GM21515 (cell line): ENCODE data around the gene NAA40.

ENCODE experiments used
- ATAC-seq: cut with Tn5 transposase; IDR thresholded peaks from one replicate; pipeline ENCODE4 v1.9.1; 2021; ENCODE audit not compliant: unreplicated experiment

NAA40 gene

DNA sequence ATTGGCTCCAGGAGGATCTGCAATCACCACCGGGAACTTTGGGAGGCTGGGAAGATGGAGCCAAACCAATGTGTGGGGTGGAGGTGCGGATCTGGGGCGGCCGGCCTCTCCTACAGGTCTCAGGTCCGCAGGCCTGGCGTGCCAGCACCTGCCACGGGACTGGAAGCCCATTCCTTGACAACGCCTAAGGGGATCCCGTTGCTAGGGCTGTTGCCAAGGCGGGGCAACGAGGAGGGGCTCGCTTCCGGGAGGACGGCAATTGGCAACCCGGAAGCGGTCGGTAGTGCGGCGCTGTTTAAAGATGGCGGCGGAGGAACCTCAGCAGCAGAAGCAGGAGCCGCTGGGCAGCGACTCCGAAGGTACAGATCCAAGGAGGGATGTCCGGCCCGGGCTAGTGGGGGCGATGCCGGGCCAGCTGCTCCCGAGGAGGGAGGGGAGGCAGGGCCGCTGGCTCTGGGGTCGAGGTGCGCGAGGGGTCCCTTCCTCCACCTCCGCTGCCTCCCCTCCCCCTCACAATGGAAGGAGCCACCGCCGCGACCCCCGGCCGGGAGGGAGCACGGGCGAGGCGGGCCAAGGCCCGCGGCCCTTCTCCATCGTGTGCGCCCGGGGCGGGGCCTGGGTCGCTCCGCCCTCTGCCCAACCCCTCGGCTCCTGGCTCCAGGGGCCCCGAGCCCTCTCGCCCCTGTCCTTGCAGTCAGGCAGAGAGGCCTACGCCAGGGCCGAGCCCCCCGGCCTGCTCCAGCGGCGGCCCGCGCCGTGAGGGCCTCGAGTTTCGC, 47.5 kb downstream of the NAA40 start, which contains the start of gene OTUB1:
TSS of gene OTUB1 (plus strand) at position 283 of the 776 bp plus-strand sequence. CDS start at position 302, 19 bp downstream.
- peak; percentile 86 for ATAC-seq

DNA sequence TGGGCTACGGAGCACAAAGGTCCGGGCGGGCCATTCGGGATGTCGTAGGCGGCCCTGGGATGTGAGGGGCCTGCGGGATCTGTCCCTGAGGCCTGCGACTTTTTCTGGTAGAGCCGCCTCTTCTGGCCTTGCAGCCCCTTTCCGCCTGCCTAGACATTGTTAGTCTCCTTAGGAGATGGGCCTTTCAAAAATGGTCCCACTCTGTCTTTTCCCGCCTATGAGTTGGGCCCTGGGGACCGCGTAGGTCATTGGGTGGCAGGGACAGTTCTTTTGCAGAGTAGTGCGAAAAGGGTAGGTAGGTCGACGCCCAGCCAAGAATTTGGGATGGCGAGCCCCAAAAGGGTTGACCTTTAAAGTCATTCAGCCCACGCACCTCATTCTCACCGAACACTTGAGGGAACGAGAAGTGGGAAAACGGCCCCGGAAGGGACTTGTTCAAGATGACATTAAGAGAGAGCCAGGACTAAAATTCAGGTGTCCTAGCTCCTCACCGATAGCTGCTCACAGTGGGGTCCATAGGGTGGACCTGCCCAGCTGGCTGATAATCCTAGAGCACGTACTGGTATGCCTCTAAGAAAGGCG, 48.2 kb downstream of the NAA40 start:
- ATAC-seq, result no peak

DNA sequence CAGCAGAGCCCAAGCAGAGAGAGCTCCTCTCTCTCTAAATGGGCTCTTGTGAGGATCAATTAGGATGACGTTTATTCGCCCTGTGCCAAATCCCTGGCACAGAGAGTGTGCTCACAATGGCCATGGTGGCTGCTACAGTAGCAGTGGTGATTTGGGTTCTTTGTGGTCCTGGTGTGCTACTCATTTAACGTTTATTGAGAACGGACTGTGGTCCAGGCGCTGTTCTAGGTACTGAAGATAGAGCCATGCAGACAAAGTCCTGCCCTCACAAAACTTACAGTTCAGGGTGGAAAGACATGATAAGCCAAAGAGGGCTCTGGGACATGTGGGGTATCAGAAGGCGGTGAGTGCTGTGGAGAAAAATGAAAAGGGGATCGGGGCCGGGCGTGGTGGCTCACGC, 52.8 kb downstream of the NAA40 start:
- ATAC-seq, result no peak

DNA sequence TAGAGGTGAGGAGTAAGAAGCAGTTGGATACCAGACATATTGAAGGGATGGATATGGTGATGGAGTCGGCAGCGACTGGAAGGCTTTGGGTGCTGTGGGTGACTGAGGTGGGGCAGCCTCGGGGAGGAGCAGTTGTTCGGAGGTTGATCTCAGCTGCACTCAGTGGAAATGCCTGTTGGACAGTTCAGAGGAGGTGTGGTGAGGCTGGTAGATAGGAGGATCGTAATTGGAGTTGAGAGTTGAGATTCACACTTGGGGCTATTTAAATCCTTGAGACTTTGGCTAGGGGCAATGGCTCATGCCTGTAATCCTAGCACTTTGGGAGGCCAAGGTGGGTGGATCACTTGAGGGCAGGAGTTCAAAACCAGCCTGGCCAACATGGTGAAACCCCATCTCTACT, 54.3 kb downstream of the NAA40 start:
- ATAC-seq, result no peak

DNA sequence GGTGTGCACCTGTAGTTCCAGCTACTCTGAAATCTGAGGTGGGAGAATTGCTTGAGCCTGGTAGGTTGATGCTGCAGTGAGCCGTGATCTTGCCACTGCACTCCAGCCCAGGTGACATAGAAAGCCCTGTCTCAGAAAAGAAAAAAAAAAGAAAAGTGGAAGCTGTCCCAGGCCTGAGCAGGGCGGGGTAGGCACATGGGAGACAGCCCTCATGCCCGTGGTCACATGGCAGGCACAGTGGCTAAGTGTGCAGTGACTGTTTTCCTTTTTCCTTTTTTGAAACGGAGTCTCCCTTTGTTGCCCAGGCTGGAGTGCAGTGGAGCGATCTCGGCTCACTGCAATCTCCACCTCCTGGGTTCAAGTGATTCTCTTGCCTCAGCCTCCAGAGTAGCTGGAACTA, 55.2 kb downstream of the NAA40 start:
- ATAC-seq, result no peak

DNA sequence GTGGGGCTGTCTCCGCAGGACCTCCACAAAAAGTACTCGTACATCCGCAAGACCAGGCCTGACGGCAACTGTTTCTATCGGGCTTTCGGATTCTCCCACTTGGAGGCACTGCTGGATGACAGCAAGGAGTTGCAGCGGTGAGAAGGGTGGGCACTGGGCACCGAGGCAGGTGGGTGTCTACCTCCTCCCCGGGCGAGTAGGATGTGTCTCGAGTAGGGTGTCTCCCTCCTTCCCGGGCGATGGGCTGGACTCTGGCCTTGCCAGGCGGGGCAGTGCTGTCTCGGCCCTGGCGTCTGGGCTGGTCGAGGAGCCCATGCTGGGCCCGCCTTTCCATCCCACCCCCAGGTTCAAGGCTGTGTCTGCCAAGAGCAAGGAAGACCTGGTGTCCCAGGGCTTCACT, 57.7 kb downstream of the NAA40 start:
- no peak for ATAC-seq

DNA sequence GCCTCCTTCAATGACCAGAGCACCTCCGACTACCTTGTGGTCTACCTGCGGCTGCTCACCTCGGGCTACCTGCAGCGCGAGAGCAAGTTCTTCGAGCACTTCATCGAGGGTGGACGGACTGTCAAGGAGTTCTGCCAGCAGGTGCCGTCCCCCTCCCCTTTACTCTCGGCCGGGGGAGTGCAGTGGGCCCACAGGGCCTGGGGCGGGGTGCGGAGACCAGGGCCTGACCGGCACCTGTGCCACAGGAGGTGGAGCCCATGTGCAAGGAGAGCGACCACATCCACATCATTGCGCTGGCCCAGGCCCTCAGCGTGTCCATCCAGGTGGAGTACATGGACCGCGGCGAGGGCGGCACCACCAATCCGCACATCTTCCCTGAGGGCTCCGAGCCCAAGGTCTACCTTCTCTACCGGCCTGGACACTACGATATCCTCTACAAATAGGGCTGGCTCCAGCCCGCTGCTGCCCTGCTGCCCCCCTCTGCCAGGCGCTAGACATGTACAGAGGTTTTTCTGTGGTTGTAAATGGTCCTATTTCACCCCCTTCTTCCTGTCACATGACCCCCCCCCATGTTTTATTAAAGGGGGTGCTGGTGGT, 58.4 kb downstream of the NAA40 start:
- ATAC-seq, result no peak

DNA sequence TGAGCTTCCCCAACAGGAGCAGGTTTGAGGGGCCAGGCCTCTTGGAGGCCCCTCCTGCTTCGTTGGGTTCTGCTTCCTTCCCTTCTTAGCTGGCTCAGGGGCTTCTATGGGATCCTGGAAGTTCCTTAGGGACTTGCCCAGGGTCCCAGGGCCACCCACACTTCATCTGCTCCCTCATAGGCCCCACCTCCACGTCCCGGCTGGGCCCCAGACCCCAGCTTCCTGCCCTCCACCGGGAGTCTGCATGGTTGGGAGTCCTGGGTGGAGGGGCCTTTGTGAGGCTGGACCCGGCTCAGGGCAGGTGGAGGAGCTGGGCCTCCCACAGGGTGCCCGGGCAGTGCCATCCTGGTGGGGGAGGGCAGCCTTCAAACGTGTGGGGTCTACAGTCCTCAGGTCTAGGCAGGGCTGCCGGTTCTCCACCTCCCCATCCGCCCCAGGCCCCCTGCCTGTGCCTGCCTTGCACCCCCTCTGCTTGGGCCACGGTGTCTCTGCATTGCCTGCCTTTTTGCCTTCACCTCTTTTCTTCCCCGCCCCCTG, 59.1 kb downstream of the NAA40 start:
- no peak for ATAC-seq

DNA sequence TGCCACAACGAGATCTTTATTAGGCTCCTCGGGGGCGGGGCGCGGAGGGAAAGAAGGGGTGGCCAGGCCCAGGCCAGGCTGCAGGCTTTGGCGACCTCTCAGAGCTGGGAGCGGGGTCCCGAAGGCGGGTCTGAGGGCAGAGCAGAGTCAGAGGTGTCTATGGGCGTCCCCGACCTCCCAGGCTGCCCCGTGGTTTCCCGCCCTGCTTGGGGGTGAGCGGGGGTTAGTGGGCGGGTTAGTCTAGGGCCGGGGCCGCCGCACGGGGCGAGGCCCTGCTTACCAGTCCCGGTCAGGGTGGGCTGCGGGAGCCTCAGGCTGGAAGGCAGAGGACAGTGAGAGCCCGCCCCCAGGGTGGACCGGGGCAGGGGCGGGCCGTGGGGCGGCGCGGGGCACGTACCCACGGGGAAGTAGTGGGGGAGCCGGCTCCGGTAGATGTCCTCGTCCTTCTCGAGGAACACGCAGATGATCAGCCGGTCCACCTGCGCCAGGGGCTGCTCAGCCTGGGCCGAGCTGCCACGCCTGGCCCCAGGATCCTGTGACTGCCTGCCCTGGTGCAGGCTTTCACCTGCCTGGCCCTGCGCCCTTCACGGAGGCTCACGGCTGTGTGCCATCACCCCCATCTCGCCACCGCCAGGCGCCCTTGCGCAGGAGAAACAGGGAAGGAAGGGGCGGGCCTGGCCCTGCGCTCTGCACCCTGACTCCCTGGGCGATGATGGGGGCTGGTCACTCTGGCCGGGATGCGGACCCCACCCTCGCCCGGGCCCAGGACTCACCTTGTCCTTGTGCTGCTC, 60.0 kb downstream of the NAA40 start:
- no peak for ATAC-seq

DNA sequence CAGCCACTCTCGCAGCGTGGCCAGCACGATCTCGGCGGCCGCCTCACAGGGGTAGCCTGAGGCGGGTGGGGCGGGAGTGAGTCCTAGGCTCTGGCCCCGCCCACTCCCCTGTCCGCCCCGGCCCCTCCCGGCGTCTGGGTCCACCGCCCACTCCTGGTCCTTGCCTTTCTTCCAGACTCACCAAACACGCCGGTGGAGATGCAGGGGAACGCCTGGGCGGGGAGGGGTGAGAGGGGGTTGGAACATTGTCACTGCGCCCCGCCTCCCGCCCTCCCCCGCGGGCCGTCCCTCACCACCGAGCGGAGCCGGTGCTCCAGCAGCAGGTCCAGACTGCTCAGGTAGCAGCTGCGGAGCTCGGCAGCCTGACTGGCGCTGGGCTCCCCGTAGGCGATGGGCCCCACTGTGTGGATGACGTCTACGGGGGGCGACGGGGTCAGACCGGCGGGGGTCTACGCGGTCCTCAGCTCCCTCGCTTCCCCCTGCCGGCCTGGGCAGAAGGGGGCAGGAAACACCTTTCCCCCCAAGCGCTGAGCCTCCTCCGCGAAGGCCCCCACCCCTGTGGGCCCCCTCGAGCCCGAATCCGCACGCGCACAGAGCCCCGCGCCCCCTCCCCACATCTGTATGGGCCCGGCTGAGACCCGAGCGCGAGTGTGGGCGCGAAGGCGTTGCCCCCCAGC, 60.7 kb downstream of the NAA40 start:
- no peak for ATAC-seq

DNA sequence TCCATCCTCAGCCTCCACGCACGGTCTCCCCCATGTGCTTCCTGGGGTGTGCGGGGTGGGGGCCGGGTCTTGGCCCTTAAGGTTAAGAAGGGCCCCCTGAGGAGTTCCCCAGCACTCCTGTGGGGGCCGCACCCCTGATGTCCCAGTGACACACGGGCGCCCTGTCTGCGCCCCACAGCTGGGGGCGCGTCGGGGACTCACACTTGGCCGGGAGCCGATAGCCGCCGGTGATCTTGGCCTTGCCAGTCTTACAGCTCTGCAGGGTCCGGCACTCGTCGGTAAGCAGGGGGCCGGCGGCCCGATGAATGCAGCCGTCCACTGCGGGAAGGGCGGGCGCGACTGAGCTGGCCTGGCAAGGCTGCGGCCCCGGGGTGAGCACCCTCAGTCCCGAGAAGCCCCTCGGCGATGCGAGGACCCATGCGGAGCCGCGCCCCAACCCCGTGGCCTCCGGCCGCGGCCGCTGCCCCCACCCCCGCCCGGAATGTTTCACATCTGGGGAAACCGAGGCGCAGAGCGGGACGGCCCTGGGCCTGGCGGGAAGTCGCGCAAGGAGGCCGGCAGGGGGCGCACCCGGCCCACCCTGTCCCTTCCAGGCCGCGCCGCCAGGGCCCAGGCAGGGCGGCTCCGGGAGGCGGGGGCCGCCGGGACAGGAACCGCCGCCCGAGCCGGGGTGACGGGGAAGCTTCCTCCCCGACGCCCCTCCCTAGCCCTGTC, 61.4 kb downstream of the NAA40 start:
- no peak for ATAC-seq

DNA sequence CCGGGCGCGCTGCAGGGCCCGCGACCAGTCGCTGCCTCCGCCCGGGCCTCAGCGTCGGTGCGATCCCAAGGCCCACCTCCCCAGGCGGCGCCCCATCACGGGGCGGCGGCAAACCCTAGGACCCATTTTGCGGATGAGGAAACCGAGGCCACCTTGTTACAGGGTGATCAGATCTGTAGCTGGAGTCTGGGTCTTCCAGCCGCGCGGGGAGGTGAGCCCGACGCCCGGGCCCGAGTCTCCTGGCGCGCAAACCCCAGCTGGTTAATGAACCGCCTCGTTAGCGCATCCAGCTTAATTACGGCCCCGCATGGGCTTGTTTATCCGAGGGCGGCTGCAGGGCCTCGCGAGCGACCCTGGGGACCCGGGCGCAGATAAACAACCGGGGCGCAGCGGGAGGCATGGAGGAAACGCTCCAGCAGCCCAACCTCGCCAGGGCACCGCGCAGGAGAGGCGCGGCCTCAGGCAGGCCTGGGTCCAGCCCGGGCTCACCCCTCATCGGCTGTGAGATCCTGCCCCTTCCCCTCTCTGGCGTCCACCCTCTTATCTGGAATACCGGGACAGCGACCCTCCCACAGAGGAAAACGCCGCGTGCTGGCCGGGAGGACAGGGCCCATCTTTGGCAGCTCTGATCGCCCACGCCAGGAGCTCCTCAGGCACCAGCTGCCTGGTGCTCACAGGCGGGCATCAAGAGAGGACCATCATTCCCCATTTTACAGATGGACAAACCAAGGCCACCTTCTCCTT, 62.1 kb downstream of the NAA40 start:
- no peak for ATAC-seq

DNA sequence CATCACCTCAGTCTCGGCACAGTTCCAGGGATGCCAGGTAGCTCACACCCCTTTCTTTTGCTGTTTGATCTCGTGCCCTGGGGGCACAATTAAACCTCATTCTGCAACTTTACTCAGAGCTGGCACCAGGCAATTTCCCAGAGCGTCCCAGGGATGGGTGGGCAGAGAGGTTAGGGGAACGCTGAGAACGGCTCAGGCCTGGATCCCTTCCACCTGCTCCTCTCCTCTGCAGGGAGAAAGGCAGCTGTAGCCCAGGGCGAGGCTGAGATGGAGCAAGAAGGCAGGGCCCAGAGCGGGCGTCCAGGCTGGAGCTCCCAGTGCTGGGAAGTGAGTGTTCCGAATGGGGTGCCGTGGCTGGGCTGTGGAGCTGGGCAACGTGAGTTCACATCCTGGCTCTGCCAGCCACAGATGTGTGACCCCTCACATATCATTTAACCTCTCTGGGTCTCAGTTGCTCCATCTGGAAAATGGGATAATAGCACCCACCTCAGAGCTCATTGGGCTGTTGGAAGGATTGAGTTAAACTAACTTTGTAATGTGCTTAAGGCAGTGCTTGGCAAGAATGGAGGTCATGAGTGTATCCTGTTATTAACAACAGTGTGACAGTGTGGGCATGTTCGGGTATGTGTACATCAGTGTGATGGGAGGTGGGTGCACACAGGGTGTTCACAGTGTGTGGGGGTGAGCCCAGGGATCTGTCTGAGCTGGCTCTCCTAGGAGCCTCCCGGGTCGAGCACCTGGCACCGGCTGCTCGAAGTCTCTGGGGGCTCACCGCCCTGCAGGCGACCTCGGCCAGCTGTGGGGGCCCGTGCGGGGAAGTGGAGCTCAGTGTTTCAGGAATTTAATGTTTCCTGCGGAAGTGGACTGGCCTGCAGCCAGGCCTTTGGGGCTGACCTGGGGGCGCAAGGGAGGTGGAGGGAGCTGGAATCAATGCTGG, 63.0 kb downstream of the NAA40 start:
- ATAC-seq, result no peak

DNA sequence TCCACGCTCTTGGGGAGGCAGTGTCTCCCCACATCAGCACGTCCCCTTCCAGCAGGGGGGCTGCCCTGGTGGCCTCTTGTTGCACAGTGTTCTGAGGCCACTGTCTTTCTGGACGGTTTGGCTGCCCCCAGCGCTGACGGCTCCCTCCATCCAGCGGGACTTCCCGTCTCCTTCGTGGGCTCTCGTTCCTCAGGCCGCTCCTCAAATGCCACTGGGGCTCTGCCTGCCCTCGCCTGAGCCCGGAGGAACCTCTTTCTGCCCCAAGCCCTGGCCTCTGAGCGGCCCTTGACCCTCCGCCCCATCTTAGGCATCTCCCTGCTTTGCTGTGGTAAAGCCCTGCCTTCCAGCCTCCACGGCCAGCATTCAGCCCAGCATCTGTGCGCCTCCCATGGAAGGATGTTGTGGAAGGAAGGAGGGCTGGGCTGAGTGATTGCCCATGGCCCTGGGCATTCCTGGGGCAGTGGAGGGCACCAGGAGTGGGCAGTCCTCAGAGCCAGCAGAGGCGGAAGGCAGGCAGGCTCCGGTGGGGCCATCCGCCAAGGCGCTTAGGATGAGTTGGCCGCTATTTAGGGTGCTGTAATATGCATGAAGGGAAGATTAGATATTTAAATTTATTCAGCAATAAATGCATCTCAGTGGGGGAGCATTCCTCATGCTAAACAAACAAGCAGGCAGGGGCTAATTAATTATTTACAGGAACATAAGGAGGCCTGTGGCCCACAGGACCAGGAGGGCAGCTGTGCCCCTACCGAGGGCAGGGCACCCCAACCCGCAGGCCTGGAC, 65.2 kb downstream of the NAA40 start:
- no peak for ATAC-seq

DNA sequence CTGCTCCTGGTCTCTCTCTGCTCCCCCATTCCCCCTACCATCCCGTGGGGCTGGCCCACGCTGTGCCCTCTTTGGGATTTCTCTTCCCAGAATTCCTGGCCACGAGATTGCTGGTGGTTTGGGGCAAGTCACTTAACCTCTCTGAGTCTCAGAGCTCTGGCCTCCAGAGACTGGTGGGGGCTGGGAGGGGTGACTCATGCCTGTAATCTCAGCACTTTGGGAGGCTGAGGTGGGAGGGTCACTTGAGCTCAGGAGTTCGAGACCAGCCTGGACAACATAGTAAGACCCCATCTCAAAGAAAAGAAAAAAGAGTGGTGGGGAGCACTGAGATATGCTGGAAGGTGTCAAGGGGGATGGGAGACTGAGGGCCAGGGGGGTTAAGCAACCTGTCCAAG, 65.8 kb downstream of the NAA40 start:
- ATAC-seq, result no peak

DNA sequence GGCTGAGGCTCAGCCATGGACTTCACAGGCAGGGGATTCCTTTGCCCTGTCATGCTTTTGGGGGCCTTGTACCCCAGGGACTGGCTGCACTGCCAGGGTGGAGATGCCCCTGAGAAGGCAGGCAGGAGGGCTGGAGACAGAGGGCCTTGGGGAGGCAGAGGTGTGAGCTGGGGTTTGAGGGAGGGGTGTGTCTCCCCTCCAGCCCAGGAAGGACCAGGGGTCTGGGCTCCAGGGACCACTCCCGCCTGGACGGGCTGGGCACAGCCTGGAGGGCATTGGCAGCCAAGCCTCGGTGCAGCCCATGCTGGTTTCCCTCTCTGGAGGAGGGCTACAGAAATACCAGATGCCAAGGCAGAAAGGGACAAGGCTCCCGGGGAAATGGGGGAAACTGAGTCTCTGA, 66.9 kb downstream of the NAA40 start:
- ATAC-seq, result no peak

DNA sequence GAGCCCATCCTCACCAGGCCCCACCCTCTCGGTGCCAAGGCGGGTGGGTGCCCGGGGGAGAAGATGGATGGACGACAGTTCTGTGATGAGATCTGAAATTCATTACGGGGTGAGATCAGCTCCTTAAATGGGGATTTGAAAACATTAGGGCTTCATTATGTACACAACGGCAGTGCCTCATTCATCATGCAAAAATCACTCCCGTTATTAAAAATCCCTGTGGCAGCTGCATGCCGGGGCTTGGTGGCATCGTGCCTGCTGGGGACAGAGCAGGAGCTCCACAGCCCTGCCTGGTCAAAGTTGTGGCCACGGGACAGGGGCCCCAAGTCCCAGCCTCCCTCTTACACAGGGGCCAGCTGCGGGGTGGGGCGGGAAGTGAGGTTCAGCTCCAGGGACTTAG, 67.6 kb downstream of the NAA40 start:
- ATAC-seq, result no peak
